GM23338 (cell line): ENCODE results near the gene LCOR. TPM values are rescaled to one million over a fixed set of nuclear protein-coding genes. Genes with fewer than 3 reads are reported as not detected.

Experiments used
- CREB1 ChIP-seq: fragments of 250-450 bp; sonication (Bioruptor Pico); IDR thresholded peaks from 2 replicates; pipeline ENCODE4 v1.5.0; 2020; ENCODE audit warnings: low read depth, mild to moderate bottlenecking, moderate library complexity
- EZH2 ChIP-seq: fragments of 200-600 bp; sonication (generic); IDR thresholded peaks from one replicate; pipeline ENCODE4 v1.8.0; 2017; ENCODE audit warnings: antibody characterized with exemption, mild to moderate bottlenecking, low read depth; ENCODE audit not compliant: unreplicated experiment
- EZH2phosphoT487 ChIP-seq: fragments of 200-600 bp; sonication (generic); IDR thresholded peaks from one replicate; pipeline ENCODE4 v1.8.1; 2018; ENCODE audit warnings: antibody characterized with exemption; ENCODE audit not compliant: unreplicated experiment
- JUNB ChIP-seq: IDR thresholded peaks from one replicate; pipeline ENCODE4 v1.6.1; 2016; ENCODE audit warnings: antibody characterized with exemption; ENCODE audit not compliant: unreplicated experiment
- NANOG ChIP-seq: IDR thresholded peaks from 2 replicates; pipeline ENCODE4 v1.6.1; 2016; ENCODE audit warnings: antibody characterized with exemption, borderline replicate concordance
- POLR2AphosphoS5 ChIP-seq: IDR thresholded peaks from 2 replicates; pipeline ENCODE4 v1.6.1; 2016; ENCODE audit warnings: antibody characterized with exemption, low read depth
- ZNF114 ChIP-seq: fragments of 250-450 bp; sonication (Bioruptor Pico); IDR thresholded peaks from 2 replicates; pipeline ENCODE4 v1.5.0; 2020; ENCODE audit warnings: mild to moderate bottlenecking, moderate library complexity
- ZNF331 ChIP-seq: fragments of 250-450 bp; sonication (Bioruptor Pico); IDR thresholded peaks from 2 replicates; pipeline ENCODE4 v1.5.0; 2020; ENCODE audit warnings: low read depth, mild to moderate bottlenecking, moderate library complexity
- polyA plus RNA-seq: library from polyadenylated mRNA; unstranded; fragments of >200 nt; fragmentation: Nextera tagmentation; extraction: Ambion mirVana; gene quantifications from 2 replicates; pipeline ENCODE4 v1.2.1, GENCODE V29; 2016
- total RNA-seq: library from RNA; depleted of rRNA; stranded (reverse); fragments of >200 nt; shearing (Covaris generic); gene quantifications from 2 replicates; pipeline ENCODE4 v1.2.3, GENCODE V29; 2014
- TF ChIP-seq, protein P1 (sequence below): fragments of 250-450 bp; sonication (Bioruptor Pico); IDR thresholded peaks from 2 replicates; pipeline ENCODE4 v1.5.0; 2020; ENCODE audit warnings: mild to moderate bottlenecking, moderate library complexity
- TF ChIP-seq, protein P2 (sequence below), 2 experiments: fragments of 200-600 bp in 1 of 2; sonication (generic) in 1 of 2; conservative IDR thresholded peaks; 2 replicates each; pipeline versions ENCODE4 v1.5.1 to v1.6.1; 2016 to 2017; ENCODE audit warnings: antibody characterized with exemption in 2 of 2, low read depth in 2 of 2, mild to moderate bottlenecking in 2 of 2, moderate library complexity in 1 of 2

LCOR gene
- total and polyA plus RNA-seq, 2 experiments from 2014 or later: 6.9 to 14.9 TPM

DNA sequence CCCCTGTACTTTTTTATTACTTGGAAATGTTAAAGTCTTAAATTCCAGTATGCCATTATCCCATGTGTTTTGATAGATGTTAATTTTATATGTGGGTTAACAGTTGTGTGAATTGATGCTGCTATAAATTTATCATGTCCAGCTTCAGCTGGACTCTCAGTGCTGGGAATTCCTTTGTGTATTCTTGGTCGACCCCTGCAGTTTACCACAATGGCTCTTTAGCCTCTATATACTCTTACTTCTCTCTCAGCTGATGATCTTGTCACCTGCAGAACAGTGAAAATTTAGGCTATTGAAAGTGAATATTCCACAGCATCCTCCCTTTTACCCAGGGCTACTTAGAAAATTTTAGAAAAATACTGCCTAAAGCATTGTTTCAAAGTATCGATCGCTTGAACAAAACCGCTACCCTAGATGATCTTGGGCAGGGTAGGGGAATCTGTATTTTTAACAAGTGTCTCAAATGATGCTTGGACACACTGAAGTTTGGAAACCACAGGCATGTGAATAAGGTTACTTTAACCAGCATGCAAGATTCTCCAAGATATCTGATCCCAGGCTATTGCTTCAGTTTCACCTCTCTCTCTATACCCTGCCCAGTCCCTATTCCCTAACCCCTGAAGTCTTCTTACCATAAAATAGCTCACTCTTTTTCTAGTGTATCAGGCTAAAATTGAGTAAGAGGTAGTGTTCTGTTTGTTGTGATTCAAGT is 25.4 kb downstream of the LCOR start (continued):
- TF ChIP-seq, protein P1, sequence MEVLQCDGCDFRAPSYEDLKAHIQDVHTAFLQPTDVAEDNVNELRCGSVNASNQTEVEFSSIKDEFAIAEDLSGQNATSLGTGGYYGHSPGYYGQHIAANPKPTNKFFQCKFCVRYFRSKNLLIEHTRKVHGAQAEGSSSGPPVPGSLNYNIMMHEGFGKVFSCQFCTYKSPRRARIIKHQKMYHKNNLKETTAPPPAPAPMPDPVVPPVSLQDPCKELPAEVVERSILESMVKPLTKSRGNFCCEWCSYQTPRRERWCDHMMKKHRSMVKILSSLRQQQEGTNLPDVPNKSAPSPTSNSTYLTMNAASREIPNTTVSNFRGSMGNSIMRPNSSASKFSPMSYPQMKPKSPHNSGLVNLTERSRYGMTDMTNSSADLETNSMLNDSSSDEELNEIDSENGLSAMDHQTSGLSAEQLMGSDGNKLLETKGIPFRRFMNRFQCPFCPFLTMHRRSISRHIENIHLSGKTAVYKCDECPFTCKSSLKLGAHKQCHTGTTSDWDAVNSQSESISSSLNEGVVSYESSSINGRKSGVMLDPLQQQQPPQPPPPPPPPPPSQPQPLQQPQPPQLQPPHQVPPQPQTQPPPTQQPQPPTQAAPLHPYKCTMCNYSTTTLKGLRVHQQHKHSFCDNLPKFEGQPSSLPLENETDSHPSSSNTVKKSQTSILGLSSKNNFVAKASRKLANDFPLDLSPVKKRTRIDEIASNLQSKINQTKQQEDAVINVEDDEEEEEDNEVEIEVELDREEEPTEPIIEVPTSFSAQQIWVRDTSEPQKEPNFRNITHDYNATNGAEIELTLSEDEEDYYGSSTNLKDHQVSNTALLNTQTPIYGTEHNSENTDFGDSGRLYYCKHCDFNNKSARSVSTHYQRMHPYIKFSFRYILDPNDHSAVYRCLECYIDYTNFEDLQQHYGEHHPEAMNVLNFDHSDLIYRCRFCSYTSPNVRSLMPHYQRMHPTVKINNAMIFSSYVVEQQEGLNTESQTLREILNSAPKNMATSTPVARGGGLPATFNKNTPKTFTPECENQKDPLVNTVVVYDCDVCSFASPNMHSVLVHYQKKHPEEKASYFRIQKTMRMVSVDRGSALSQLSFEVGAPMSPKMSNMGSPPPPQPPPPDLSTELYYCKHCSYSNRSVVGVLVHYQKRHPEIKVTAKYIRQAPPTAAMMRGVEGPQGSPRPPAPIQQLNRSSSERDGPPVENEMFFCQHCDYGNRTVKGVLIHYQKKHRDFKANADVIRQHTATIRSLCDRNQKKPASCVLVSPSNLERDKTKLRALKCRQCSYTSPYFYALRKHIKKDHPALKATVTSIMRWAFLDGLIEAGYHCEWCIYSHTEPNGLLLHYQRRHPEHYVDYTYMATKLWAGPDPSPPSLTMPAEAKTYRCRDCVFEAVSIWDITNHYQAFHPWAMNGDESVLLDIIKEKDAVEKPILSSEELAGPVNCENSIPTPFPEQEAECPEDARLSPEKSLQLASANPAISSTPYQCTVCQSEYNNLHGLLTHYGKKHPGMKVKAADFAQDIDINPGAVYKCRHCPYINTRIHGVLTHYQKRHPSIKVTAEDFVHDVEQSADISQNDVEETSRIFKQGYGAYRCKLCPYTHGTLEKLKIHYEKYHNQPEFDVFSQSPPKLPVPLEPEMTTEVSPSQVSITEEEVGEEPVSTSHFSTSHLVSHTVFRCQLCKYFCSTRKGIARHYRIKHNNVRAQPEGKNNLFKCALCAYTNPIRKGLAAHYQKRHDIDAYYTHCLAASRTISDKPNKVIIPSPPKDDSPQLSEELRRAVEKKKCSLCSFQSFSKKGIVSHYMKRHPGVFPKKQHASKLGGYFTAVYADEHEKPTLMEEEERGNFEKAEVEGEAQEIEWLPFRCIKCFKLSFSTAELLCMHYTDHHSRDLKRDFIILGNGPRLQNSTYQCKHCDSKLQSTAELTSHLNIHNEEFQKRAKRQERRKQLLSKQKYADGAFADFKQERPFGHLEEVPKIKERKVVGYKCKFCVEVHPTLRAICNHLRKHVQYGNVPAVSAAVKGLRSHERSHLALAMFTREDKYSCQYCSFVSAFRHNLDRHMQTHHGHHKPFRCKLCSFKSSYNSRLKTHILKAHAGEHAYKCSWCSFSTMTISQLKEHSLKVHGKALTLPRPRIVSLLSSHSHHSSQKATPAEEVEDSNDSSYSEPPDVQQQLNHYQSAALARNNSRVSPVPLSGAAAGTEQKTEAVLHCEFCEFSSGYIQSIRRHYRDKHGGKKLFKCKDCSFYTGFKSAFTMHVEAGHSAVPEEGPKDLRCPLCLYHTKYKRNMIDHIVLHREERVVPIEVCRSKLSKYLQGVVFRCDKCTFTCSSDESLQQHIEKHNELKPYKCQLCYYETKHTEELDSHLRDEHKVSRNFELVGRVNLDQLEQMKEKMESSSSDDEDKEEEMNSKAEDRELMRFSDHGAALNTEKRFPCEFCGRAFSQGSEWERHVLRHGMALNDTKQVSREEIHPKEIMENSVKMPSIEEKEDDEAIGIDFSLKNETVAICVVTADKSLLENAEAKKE (CRISPR knock-in tag): no peak
- TF ChIP-seq NANOG (no peak), ZNF114 (CRISPR knock-in tag) (no peak), CREB1 (CRISPR knock-in tag) (no peak), EZH2 (no peak), EZH2phosphoT487 (no peak), JUNB (no peak), ZNF331 (no peak), POLR2AphosphoS5 (no peak)
- TF ChIP-seq, protein P2, sequence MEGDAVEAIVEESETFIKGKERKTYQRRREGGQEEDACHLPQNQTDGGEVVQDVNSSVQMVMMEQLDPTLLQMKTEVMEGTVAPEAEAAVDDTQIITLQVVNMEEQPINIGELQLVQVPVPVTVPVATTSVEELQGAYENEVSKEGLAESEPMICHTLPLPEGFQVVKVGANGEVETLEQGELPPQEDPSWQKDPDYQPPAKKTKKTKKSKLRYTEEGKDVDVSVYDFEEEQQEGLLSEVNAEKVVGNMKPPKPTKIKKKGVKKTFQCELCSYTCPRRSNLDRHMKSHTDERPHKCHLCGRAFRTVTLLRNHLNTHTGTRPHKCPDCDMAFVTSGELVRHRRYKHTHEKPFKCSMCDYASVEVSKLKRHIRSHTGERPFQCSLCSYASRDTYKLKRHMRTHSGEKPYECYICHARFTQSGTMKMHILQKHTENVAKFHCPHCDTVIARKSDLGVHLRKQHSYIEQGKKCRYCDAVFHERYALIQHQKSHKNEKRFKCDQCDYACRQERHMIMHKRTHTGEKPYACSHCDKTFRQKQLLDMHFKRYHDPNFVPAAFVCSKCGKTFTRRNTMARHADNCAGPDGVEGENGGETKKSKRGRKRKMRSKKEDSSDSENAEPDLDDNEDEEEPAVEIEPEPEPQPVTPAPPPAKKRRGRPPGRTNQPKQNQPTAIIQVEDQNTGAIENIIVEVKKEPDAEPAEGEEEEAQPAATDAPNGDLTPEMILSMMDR (conservative IDR thresholded peaks at IDR 0.05; ENCODE audit: low read depth in 2 of 2): no peak
